ENCODE measurements around the gene APPL2.

DNA sequence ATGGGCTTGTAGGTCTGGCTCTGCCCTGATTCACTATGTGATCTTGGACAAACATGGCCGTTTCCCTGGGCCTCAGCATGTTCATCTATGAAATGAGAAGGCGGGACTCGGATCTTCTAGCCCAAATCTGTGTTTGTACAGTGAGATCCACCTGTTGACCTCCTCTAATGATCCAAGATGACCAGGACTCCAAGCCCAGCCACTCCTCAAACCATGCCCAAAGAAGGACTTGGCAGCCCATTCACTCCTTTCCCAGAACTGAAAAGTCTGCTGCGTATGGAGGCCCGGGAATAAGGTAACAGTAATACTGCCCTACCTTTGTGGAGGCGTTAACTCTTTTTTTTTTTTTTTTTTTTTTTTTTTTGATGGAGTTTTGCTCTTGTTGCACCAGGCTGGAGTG, 39.9 kb downstream of the APPL2 start:
- no peak for TF ChIP-seq CTCF (IDR thresholded peaks at IDR 0.05; ENCODE audit: poor library complexity, severe bottlenecking)
- no peak for TF ChIP-seq RAD21 (conservative IDR thresholded peaks at IDR 0.05)
- TF ChIP-seq EP300 (conservative IDR thresholded peaks at IDR 0.05; ENCODE audit: poor library complexity, severe bottlenecking), result no peak
- TF ChIP-seq EZH2 (IDR thresholded peaks at IDR 0.05; ENCODE audit: borderline replicate concordance, insufficient read depth, low read length, poor library complexity, severe bottlenecking), result no peak
- TF ChIP-seq REST (IDR thresholded peaks at IDR 0.05; ENCODE audit: borderline replicate concordance), result no peak
- no peak for TF ChIP-seq POLR2AphosphoS5 (IDR thresholded peaks at IDR 0.05)
- no peak for TF ChIP-seq TAF1 (IDR thresholded peaks at IDR 0.05; ENCODE audit: low read depth)
